ENCODE data around the gene ATP5F1D.

- TF ChIP-seq, protein P1, sequence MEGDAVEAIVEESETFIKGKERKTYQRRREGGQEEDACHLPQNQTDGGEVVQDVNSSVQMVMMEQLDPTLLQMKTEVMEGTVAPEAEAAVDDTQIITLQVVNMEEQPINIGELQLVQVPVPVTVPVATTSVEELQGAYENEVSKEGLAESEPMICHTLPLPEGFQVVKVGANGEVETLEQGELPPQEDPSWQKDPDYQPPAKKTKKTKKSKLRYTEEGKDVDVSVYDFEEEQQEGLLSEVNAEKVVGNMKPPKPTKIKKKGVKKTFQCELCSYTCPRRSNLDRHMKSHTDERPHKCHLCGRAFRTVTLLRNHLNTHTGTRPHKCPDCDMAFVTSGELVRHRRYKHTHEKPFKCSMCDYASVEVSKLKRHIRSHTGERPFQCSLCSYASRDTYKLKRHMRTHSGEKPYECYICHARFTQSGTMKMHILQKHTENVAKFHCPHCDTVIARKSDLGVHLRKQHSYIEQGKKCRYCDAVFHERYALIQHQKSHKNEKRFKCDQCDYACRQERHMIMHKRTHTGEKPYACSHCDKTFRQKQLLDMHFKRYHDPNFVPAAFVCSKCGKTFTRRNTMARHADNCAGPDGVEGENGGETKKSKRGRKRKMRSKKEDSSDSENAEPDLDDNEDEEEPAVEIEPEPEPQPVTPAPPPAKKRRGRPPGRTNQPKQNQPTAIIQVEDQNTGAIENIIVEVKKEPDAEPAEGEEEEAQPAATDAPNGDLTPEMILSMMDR (IDR thresholded peaks at IDR 0.05; ENCODE audit: low read depth, low read length), result no peak
- no peak for TF ChIP-seq EZH2phosphoT487 (IDR thresholded peaks at IDR 0.05; ENCODE audit: low read depth)
Measured at GRCh38 chr19:1210227-1210538, 31.4 kb upstream of the ATP5F1D start.
